ENCODE data around the gene TET3. TPM values are rescaled to one million over a fixed set of nuclear protein-coding genes. Genes with fewer than 3 reads are reported as not detected.

The TET3 gene
- total and polyA plus RNA-seq, 3 donors from 2014 or later, result 4.3 to 12.2 (median 9.7) TPM

GRCh38 chr2:74014813-74015212 is 30.1 kb downstream of the TET3 start:
- no peaks in the 10 kb centered on the region for H3K9me3 ChIP-seq

GRCh38 chr2:74017223-74017622 is 32.5 kb downstream of the TET3 start:
- H3K27me3 ChIP-seq, result no peaks in the 10 kb centered on the region
- no peak for DNase-seq
- intact Hi-C loops (cut with DNase I; ENCODE audit: low total_unique reads), result no loop called here
- no peaks in the 10 kb centered on the region for H3K4me1 ChIP-seq
- no peak overlapping the region for H3K27ac ChIP-seq
- H3K9me3 ChIP-seq, result no peaks in the 10 kb centered on the region
- H3K36me3 ChIP-seq (ENCODE audit: low read depth, missing control alignments), result no peaks in the 10 kb centered on the region
- TF ChIP-seq, protein P1, sequence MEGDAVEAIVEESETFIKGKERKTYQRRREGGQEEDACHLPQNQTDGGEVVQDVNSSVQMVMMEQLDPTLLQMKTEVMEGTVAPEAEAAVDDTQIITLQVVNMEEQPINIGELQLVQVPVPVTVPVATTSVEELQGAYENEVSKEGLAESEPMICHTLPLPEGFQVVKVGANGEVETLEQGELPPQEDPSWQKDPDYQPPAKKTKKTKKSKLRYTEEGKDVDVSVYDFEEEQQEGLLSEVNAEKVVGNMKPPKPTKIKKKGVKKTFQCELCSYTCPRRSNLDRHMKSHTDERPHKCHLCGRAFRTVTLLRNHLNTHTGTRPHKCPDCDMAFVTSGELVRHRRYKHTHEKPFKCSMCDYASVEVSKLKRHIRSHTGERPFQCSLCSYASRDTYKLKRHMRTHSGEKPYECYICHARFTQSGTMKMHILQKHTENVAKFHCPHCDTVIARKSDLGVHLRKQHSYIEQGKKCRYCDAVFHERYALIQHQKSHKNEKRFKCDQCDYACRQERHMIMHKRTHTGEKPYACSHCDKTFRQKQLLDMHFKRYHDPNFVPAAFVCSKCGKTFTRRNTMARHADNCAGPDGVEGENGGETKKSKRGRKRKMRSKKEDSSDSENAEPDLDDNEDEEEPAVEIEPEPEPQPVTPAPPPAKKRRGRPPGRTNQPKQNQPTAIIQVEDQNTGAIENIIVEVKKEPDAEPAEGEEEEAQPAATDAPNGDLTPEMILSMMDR (IDR thresholded peaks at IDR 0.05), result no peak
- TF ChIP-seq POLR2A (IDR thresholded peaks at IDR 0.05), result no peak
- 96 to 97% methylated on average over 3 of the region's 3 CpGs for WGBS, 2 donors
- H3K4me3 ChIP-seq, result no peak overlapping the region

More at GRCh38 chr2:74014813-74015212, 30.1 kb downstream of the TET3 start:
- 89 to 94% methylated on average over 3 of the region's 3 CpGs for WGBS, 2 donors
- H3K27ac ChIP-seq, result no peak overlapping the region
- no peaks in the 10 kb centered on the region for H3K27me3 ChIP-seq
- H3K4me1 ChIP-seq, result no peaks in the 10 kb centered on the region
- DNase-seq, result no peak
- no peaks in the 10 kb centered on the region for H3K36me3 ChIP-seq (ENCODE audit: low read depth, missing control alignments)
- H3K4me3 ChIP-seq, result no peak overlapping the region
- TF ChIP-seq POLR2A (IDR thresholded peaks at IDR 0.05), result no peak
- TF ChIP-seq, protein P1 (IDR thresholded peaks at IDR 0.05), result no peak
- intact Hi-C loops (cut with DNase I; ENCODE audit: low total_unique reads), result no loop called here

GRCh38 chr2:74019516-74019915 is 34.8 kb downstream of the TET3 start:
- Histone ChIP-seq H3K36me3 (ENCODE audit: low read depth, missing control alignments) (no peaks in the 10 kb centered on the region), H3K27ac (no peak overlapping the region), H3K4me1 (no peaks in the 10 kb centered on the region), H3K9me3 (no peaks in the 10 kb centered on the region), H3K27me3 (no peaks in the 10 kb centered on the region), H3K4me3 (no peak overlapping the region)
- no peak for TF ChIP-seq POLR2A (IDR thresholded peaks at IDR 0.05)
- TF ChIP-seq, protein P1 (IDR thresholded peaks at IDR 0.05), result no peak
- 72 to 80% methylated on average over 5 of the region's 5 CpGs for WGBS, 2 donors
- intact Hi-C loops (cut with DNase I; ENCODE audit: low total_unique reads), result no loop called here
- no peak for DNase-seq

GRCh38 chr2:74020702-74021406 is 36.1 kb downstream of the TET3 start:
- Histone ChIP-seq H3K4me3 (no peak overlapping the region), H3K4me1 (no peaks in the 10 kb centered on the region), H3K9me3 (no peaks in the 10 kb centered on the region), H3K27me3 (no peaks in the 10 kb centered on the region), H3K36me3 (ENCODE audit: low read depth, missing control alignments) (no peaks in the 10 kb centered on the region), H3K27ac (no peak overlapping the region)
- intact Hi-C loops (cut with DNase I; ENCODE audit: low total_unique reads), result no loop called here
- TF ChIP-seq, protein P1 (IDR thresholded peaks at IDR 0.05), result no peak
- TF ChIP-seq POLR2A (IDR thresholded peaks at IDR 0.05), result no peak
- 57 to 59% methylated on average over 5 to 9 of the region's 9 CpGs for WGBS, 2 donors
- DNase-seq, result no peak

- Histone ChIP-seq H3K27ac (no peak overlapping the region), H3K9me3 (no peaks in the 10 kb centered on the region), H3K4me3 (no peak overlapping the region), H3K4me1 (no peaks in the 10 kb centered on the region), H3K27me3 (no peaks in the 10 kb centered on the region), H3K36me3 (ENCODE audit: low read depth, missing control alignments) (no peaks in the 10 kb centered on the region)
- WGBS, 2 donors, result 82 to 87% methylated on average over 4 to 5 of the region's 5 CpGs
- DNase-seq, result no peak
- TF ChIP-seq, protein P1 (IDR thresholded peaks at IDR 0.05), result no peak
- no peak for TF ChIP-seq POLR2A (IDR thresholded peaks at IDR 0.05)
- intact Hi-C loops (cut with DNase I; ENCODE audit: low total_unique reads), result no loop called here
Observed at GRCh38 chr2:74021407-74021755, 36.7 kb downstream of the TET3 start.

Measured in testis (tissue), 3 donors.